HL-60 (cell line): ENCODE data around the gene ZMIZ1.

ENCODE experiments used
- DNase-seq, 2 experiments: peaks; one replicate each; pipeline ENCODE4 v3.0.0-alpha.2; 2010 to 2020; ENCODE audit warnings: low read depth in 1 of 2, low spot score in 1 of 2
- H3K27ac ChIP-seq: fragments of 250-450 bp; sonication (Bioruptor Pico); replicated peaks from 2 replicates; pipeline ENCODE4 v1.5.1; 2020; ENCODE audit warnings: mild to moderate bottlenecking, moderate library complexity
- H3K27me3 ChIP-seq: fragments of 250-450 bp; sonication (Bioruptor Pico); 2 replicates; pipeline ENCODE4 v1.5.1; 2021; ENCODE audit warnings: mild to moderate bottlenecking, moderate library complexity; ENCODE audit not compliant: insufficient read depth, poor library complexity, severe bottlenecking
- H3K4me3 ChIP-seq: replicated peaks from 2 replicates; pipeline ENCODE4 v1.5.1; 2011; ENCODE audit warnings: mild to moderate bottlenecking, control low read depth, low read length; ENCODE audit not compliant: insufficient read depth
- CTCF ChIP-seq: IDR thresholded peaks from one replicate; pipeline ENCODE4 v1.5.1; 2011; ENCODE audit warnings: low read length, control low read depth, inconsistent platforms; ENCODE audit not compliant: insufficient read depth
- GABPA ChIP-seq: IDR thresholded peaks from 2 replicates; pipeline ENCODE4 v1.6.1; 2012; ENCODE audit warnings: low read depth
- POLR2AphosphoS5 ChIP-seq: IDR thresholded peaks from 2 replicates; pipeline ENCODE4 v1.6.1; 2012; ENCODE audit warnings: low read depth
- REST ChIP-seq: IDR thresholded peaks from 2 replicates; pipeline ENCODE4 v1.6.1; 2012; ENCODE audit warnings: low read depth; ENCODE audit not compliant: insufficient replicate concordance
- SPI1 ChIP-seq: IDR thresholded peaks from 2 replicates; pipeline ENCODE4 v1.6.1; 2012; ENCODE audit warnings: low read depth, mild to moderate bottlenecking, borderline replicate concordance

Gene ZMIZ1

GRCh38 chr10:79144351-79145173 lies 75.8 kb downstream of the ZMIZ1 start:
- DNase-seq, result peak in 1 of 2 experiments; percentile 51
- Histone ChIP-seq H3K27me3 (no peaks in the 10 kb centered on the region), H3K27ac (no peak overlapping the region), H3K4me3 (no peak overlapping the region)
- no peak for TF ChIP-seq POLR2AphosphoS5

- H3K4me3 ChIP-seq, result no peak overlapping the region
- H3K27me3 ChIP-seq, result no peaks in the 10 kb centered on the region
- H3K27ac ChIP-seq, result no peak overlapping the region
- TF ChIP-seq SPI1, result no peak
- no peak for TF ChIP-seq REST
- TF ChIP-seq POLR2AphosphoS5, result no peak
- TF ChIP-seq CTCF, result no peak
- no peak for TF ChIP-seq GABPA
- no peak for DNase-seq
Measured at GRCh38 chr10:79145174-79145483, 76.4 kb downstream of the ZMIZ1 start.

GRCh38 chr10:79145517-79146470 lies 77.0 kb downstream of the ZMIZ1 start:
- H3K27ac ChIP-seq, result peak overlapping the region; percentile 7
- no peaks in the 10 kb centered on the region for H3K27me3 ChIP-seq
- no peak for DNase-seq
- TF ChIP-seq GABPA (no peak), POLR2AphosphoS5 (no peak), REST (no peak), CTCF (no peak), SPI1 (no peak)
- no peak overlapping the region for H3K4me3 ChIP-seq

GRCh38 chr10:79146611-79147130 lies 77.9 kb downstream of the ZMIZ1 start:
- no peaks in the 10 kb centered on the region for H3K27me3 ChIP-seq
- peak overlapping the region; percentile 3; the same call in 1 of the 2 replicates for H3K27ac ChIP-seq
- TF ChIP-seq SPI1, result no peak
- no peak for TF ChIP-seq GABPA
- no peak overlapping the region for H3K4me3 ChIP-seq
- DNase-seq, result no peak
